Osteocyte (in vitro differentiated cells): ENCODE measurements around the gene DXO. TPM values are rescaled to one million over a fixed set of nuclear protein-coding genes. Genes with fewer than 3 reads are reported as not detected.
"Not testable (repeated sequence)": the region's sequence is repeated elsewhere in the genome, so short reads cannot be mapped to it uniquely, and the experiment has no call there.

ENCODE experiments used
- DNase-seq: peaks from one replicate; pipeline ENCODE4 v3.0.0; 2021; ENCODE audit warnings: mixed read lengths; ENCODE audit not compliant: unreplicated experiment; ENCODE audit errors: extremely low spot score
- H3K27ac Mint-ChIP-seq: one replicate; pipeline ENCODE4 v1.8.0; 2021; ENCODE audit warnings: mild to moderate bottlenecking, mixed read lengths; ENCODE audit not compliant: unreplicated experiment
- H3K27me3 Mint-ChIP-seq: one replicate; pipeline ENCODE4 v1.8.0; 2021; ENCODE audit warnings: mixed read lengths; ENCODE audit not compliant: unreplicated experiment
- H3K36me3 Mint-ChIP-seq: one replicate; pipeline ENCODE4 v1.8.0; 2021; ENCODE audit warnings: mixed read lengths; ENCODE audit not compliant: unreplicated experiment
- H3K4me1 Mint-ChIP-seq: one replicate; pipeline ENCODE4 v1.8.0; 2021; ENCODE audit warnings: mixed read lengths; ENCODE audit not compliant: unreplicated experiment
- H3K4me3 Mint-ChIP-seq: one replicate; pipeline ENCODE4 v1.8.0; 2021; ENCODE audit warnings: mild to moderate bottlenecking, moderate library complexity, mixed read lengths; ENCODE audit not compliant: unreplicated experiment
- H3K9me3 Mint-ChIP-seq: one replicate; pipeline ENCODE4 v1.8.0; 2021; ENCODE audit warnings: mixed read lengths; ENCODE audit not compliant: unreplicated experiment
- CTCF ChIP-seq: fragments of 200-600 bp; sonication (generic); IDR thresholded peaks from 2 replicates; pipeline ENCODE4 v1.5.0; 2021; ENCODE audit warnings: antibody characterized with exemption, mild to moderate bottlenecking, moderate library complexity
- total RNA-seq: library from RNA; stranded (reverse); gene quantifications from 2 replicates; pipeline ENCODE4 v1.2.1, GENCODE V29; 2021

DXO gene
- total RNA-seq, 1 donor from 2014 or later: 30.8 TPM

GRCh38 chr6:31979238-31979898 lies 7.4 kb upstream of the DXO start:
- no peak for DNase-seq
- H3K36me3 Mint-ChIP-seq: peaks cover 10% of the 10 kb centered on the region
- no peak overlapping the region for H3K4me3 Mint-ChIP-seq
- TF ChIP-seq CTCF: no peak
- H3K27me3 Mint-ChIP-seq: no peaks in the 10 kb centered on the region
- no peak overlapping the region for H3K27ac Mint-ChIP-seq
- no peaks in the 10 kb centered on the region for H3K4me1 Mint-ChIP-seq
- H3K9me3 Mint-ChIP-seq: no peaks in the 10 kb centered on the region

- DNase-seq: no peak
- Mint-ChIP-seq H3K36me3 (peaks cover 10% of the 10 kb centered on the region), H3K4me3 (no peak overlapping the region), H3K4me1 (peaks cover 3% of the 10 kb centered on the region), H3K27ac (no peak overlapping the region), H3K27me3 (no peaks in the 10 kb centered on the region), H3K9me3 (no peaks in the 10 kb centered on the region)
- no peak for TF ChIP-seq CTCF
Observed at GRCh38 chr6:31978831-31979230, 6.9 kb upstream of the DXO start.

- H3K4me3 Mint-ChIP-seq: no peak overlapping the region
- TF ChIP-seq CTCF: no peak
- H3K36me3 Mint-ChIP-seq: peaks cover 10% of the 10 kb centered on the region
- no peak overlapping the region for H3K27ac Mint-ChIP-seq
- H3K27me3 Mint-ChIP-seq: no peaks in the 10 kb centered on the region
- no peaks in the 10 kb centered on the region for H3K9me3 Mint-ChIP-seq
- H3K4me1 Mint-ChIP-seq: peaks cover 11% of the 10 kb centered on the region
- DNase-seq: no peak
Observed at GRCh38 chr6:31977816-31978431, 6.0 kb upstream of the DXO start.

- H3K27ac Mint-ChIP-seq, H3K27me3 Mint-ChIP-seq, H3K9me3 Mint-ChIP-seq, H3K4me3 Mint-ChIP-seq, DNase-seq: not testable (repeated sequence)
- H3K4me1 Mint-ChIP-seq: peaks cover 20% of the 10 kb centered on the region
- peaks cover 10% of the 10 kb centered on the region for H3K36me3 Mint-ChIP-seq
Observed at GRCh38 chr6:31976065-31976464, 4.1 kb upstream of the DXO start.

GRCh38 chr6:31972709-31973350 lies 892 bp upstream of the DXO start:
- Mint-ChIP-seq H3K36me3 (peaks cover 4% of the 10 kb centered on the region), H3K9me3 (no peaks in the 10 kb centered on the region), H3K27me3 (no peaks in the 10 kb centered on the region), H3K4me3 (peak overlapping the region; percentile 94), H3K4me1 (peaks cover 35% of the 10 kb centered on the region), H3K27ac (peak overlapping the region; percentile 100)
- DNase-seq: no peak
- TF ChIP-seq CTCF: no peak
